Measurements from ENCODE around the gene MRPL23. TPM values are rescaled to one million over a fixed set of nuclear protein-coding genes. Genes with fewer than 3 reads are reported as not detected.

MRPL23 gene
- total RNA-seq, 2 donors from 2014 or later, result 40.2 to 83.4 TPM

DNA sequence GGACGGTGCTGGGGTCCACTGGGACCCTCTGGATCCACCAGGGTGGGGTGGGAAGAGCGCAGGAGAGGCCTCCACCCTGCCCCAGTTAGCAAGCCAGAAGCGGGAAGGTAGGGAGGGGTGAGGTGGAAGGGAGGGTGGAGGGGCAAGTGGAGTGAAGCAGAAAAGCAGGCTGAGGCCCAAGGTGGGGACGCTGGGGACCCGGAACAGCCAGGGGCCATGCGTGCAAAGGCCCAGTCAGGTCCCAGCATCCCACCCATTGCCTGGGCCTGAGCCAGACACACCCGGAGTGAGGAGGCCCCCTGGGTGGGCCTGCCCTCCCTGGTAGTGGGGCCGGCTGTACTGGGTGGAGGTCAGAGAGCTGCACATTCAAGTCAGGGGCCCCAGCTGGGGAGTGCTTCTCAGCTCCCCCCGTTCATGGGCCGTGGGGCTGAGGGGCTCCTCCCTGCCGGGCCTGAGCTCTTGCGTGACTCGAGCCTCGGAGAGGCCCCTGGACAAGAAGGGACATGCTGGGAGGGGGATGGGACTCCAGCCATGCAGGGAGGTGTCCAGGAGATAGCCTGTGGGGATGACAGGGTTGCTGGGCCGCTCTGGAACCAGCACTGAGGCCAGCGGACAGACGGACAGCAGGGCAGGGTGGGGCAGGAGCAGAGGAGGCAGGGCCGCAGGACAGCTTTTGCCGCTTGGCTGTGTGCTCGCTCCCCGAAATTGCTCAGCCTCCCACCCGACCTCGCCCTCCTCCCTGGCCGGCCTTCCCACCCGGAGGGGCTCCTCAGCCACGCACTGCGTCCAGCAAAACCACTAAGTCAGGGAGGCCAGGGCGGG is 19.9 kb upstream of the MRPL23 start:
- no peak for DNase-seq
- 80 to 85% methylated on average over 10 to 25 of the region's 28 CpGs for WGBS, 2 donors
- no peaks in the 10 kb centered on the region for H3K36me3 ChIP-seq (replicated peaks in 1 of 2; ENCODE audit: insufficient read depth in 1 of 2, low read depth in 2 of 2)
- H3K27me3 ChIP-seq, result no peaks in the 10 kb centered on the region
- no peak for ATAC-seq
- H3K27ac ChIP-seq, result no peak overlapping the region
- TF ChIP-seq, protein P1, sequence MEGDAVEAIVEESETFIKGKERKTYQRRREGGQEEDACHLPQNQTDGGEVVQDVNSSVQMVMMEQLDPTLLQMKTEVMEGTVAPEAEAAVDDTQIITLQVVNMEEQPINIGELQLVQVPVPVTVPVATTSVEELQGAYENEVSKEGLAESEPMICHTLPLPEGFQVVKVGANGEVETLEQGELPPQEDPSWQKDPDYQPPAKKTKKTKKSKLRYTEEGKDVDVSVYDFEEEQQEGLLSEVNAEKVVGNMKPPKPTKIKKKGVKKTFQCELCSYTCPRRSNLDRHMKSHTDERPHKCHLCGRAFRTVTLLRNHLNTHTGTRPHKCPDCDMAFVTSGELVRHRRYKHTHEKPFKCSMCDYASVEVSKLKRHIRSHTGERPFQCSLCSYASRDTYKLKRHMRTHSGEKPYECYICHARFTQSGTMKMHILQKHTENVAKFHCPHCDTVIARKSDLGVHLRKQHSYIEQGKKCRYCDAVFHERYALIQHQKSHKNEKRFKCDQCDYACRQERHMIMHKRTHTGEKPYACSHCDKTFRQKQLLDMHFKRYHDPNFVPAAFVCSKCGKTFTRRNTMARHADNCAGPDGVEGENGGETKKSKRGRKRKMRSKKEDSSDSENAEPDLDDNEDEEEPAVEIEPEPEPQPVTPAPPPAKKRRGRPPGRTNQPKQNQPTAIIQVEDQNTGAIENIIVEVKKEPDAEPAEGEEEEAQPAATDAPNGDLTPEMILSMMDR (IDR thresholded peaks at IDR 0.05), result no peak
- TF ChIP-seq POLR2A (IDR thresholded peaks at IDR 0.05), result no peak
- no peaks in the 10 kb centered on the region for H3K9me3 ChIP-seq
- intact Hi-C loops (cut with DNase I), result loop anchor here (5.0 kb wide), 1 partner anchor 40 kb away; no protein-coding TSS in a partner anchor
- H3K4me1 ChIP-seq, result no peaks in the 10 kb centered on the region
- no peak overlapping the region for H3K4me3 ChIP-seq

GRCh38 chr11:1927848-1928469 is 19.2 kb upstream of the MRPL23 start:
- intact Hi-C loops (cut with DNase I), result loop anchor here (5.0 kb wide), 1 partner anchor 41 kb away; no protein-coding TSS in a partner anchor
- Histone ChIP-seq H3K4me3 (no peak overlapping the region), H3K27ac (no peak overlapping the region), H3K9me3 (no peaks in the 10 kb centered on the region), H3K27me3 (no peaks in the 10 kb centered on the region), H3K4me1 (no peaks in the 10 kb centered on the region), H3K36me3 (replicated peaks in 1 of 2; ENCODE audit: insufficient read depth in 1 of 2, low read depth in 2 of 2) (no peaks in the 10 kb centered on the region)
- ATAC-seq (no peak), DNase-seq (no peak)
- TF ChIP-seq, protein P1 (IDR thresholded peaks at IDR 0.05), result no peak
- TF ChIP-seq POLR2A (IDR thresholded peaks at IDR 0.05), result no peak
- 86 to 90% methylated on average over 4 to 19 of the region's 20 CpGs for WGBS, 2 donors

GRCh38 chr11:1928470-1928890 is 18.7 kb upstream of the MRPL23 start:
- DNase-seq (no peak), ATAC-seq (no peak)
- H3K4me1 ChIP-seq, result no peaks in the 10 kb centered on the region
- WGBS, 2 donors, result 73 to 77% methylated on average over 3 to 7 of the region's 13 CpGs
- H3K9me3 ChIP-seq, result no peaks in the 10 kb centered on the region
- no peak for TF ChIP-seq POLR2A (IDR thresholded peaks at IDR 0.05)
- TF ChIP-seq, protein P1 (IDR thresholded peaks at IDR 0.05), result no peak
- H3K36me3 ChIP-seq (replicated peaks in 1 of 2; ENCODE audit: insufficient read depth in 1 of 2, low read depth in 2 of 2), result no peaks in the 10 kb centered on the region
- H3K4me3 ChIP-seq, result no peak overlapping the region
- H3K27ac ChIP-seq, result no peak overlapping the region
- intact Hi-C loops (cut with DNase I), result loop anchor here (5.0 kb wide), 1 partner anchor 41 kb away; no protein-coding TSS in a partner anchor
- no peaks in the 10 kb centered on the region for H3K27me3 ChIP-seq

DNA sequence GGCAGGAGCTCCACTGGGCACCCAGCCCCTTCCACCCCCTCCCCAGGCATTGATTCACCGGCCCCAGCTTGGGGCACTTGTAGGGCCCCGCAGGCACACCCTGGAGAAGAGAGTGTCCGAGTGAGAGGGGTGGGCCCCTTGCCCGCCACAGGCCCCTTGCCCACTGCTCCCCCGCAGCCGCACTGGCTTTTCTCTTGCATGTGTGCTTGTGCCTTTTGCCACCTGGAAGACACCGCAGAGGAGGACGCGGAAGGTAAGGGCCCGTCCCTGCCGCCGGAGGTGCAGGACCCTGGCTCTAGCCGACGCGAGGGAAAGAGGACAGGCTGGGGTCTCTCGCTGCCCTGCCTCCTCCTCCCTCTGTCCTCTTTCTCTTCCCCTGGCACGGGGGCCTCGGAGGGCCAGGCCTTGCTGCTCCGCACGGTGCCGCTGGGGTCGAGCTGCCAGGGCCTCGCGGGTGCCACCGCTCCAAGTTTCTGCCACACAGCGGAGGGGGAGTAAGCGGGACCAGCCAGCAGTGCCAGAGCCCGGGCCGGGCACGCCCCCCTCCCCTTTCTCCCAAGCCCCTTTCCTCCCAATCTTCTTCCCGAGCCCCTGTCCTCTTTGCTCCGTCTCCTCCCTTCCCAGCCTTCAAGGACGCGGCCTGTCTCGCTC is 18.1 kb upstream of the MRPL23 start:
- TF ChIP-seq, protein P1 (IDR thresholded peaks at IDR 0.05), result no peak
- no peak for TF ChIP-seq POLR2A (IDR thresholded peaks at IDR 0.05)
- Histone ChIP-seq H3K9me3 (no peaks in the 10 kb centered on the region), H3K27ac (no peak overlapping the region), H3K27me3 (no peaks in the 10 kb centered on the region), H3K36me3 (replicated peaks in 1 of 2; ENCODE audit: insufficient read depth in 1 of 2, low read depth in 2 of 2) (no peaks in the 10 kb centered on the region), H3K4me3 (no peak overlapping the region), H3K4me1 (no peaks in the 10 kb centered on the region)
- WGBS, 2 donors, result 87 to 88% methylated on average over 14 to 32 of the region's 35 CpGs
- ATAC-seq, result no peak
- no peak for DNase-seq
- intact Hi-C loops (cut with DNase I), result loop anchor here (5.0 kb wide), 1 partner anchor 42 kb away; no protein-coding TSS in a partner anchor

Data from body of pancreas (tissue), 4 donors.